C4-2B (cell line): ENCODE results near the gene THUMPD2.

Experiments used
- H3K27ac ChIP-seq: fragments of 450-650 bp; 2 replicates; pipeline ENCODE4 v1.5.1; 2017
- ZFX ChIP-seq: fragments of 450-650 bp; IDR thresholded peaks from 2 replicates; pipeline ENCODE4 v1.6.1; 2017
- TF ChIP-seq, protein P1 (sequence below): fragments of 450-650 bp; conservative IDR thresholded peaks from 2 replicates; pipeline ENCODE4 v1.5.1; 2017; ENCODE audit warnings: mild to moderate bottlenecking

The THUMPD2 gene

DNA sequence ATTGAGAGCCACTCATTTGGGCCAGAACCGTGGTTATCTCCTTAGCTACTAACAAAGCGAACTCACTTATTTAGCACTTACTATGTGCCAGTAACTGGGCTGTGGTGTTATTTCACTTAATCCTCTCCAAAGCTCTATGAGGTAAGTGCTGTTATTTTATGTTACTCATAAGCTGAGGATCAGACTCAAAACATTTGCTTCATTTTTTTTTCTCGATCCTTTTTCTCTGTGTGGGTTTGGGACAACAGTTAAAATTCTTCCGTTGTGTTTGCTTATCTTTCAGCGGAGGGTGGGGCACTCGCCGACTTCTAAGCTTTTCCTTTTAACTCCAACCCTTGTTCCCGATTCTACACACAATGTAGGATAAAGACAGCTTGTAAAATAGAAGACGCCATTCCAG lies 60.6 kb downstream of the THUMPD2 start:
- TF ChIP-seq, protein P1, sequence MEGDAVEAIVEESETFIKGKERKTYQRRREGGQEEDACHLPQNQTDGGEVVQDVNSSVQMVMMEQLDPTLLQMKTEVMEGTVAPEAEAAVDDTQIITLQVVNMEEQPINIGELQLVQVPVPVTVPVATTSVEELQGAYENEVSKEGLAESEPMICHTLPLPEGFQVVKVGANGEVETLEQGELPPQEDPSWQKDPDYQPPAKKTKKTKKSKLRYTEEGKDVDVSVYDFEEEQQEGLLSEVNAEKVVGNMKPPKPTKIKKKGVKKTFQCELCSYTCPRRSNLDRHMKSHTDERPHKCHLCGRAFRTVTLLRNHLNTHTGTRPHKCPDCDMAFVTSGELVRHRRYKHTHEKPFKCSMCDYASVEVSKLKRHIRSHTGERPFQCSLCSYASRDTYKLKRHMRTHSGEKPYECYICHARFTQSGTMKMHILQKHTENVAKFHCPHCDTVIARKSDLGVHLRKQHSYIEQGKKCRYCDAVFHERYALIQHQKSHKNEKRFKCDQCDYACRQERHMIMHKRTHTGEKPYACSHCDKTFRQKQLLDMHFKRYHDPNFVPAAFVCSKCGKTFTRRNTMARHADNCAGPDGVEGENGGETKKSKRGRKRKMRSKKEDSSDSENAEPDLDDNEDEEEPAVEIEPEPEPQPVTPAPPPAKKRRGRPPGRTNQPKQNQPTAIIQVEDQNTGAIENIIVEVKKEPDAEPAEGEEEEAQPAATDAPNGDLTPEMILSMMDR: no peak
- no peak for TF ChIP-seq ZFX

DNA sequence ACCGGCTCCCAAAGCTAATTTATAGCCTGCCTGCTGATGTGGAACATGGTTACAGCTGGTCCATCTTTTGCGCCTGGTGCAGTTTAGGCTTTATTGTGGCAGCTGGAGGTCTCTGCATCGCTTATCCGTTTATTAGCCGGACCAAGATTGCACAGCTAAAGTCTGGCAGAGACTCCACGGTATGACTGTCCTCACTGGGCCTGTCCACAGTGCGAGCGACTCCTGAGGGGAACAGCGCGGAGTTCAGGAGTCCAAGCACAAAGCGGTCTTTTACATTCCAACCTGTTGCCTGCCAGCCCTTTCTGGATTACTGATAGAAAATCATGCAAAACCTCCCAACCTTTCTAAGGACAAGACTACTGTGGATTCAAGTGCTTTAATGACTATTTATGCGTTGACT lies 62.0 kb downstream of the THUMPD2 start:
- H3K27ac ChIP-seq: no peak overlapping the region

More for the DNA sequence above, 60.6 kb downstream of the THUMPD2 start:
- H3K27ac ChIP-seq: no peak overlapping the region

DNA sequence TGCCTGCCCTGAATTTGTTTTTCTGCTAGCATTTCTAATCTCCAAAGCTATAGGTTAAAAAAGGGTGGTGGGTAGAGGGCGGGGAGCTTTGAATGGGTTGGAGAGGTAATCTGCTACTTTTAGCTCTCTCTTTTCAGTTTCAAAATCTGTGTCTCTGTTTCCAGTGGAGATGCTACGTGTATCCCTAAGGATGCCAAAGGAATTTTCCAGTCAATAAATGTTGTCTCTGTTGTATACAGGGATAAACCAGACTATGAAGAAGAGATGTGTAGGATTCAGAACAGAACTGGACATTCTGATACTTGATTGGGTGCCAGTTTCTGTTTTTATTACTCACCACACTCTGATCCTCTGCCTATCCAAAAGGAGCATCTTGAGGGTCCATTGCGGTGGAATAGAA lies 63.2 kb downstream of the THUMPD2 start:
- TF ChIP-seq, protein P1: no peak
- TF ChIP-seq ZFX: no peak
- H3K27ac ChIP-seq: no peak overlapping the region

More for the DNA sequence above, 62.0 kb downstream of the THUMPD2 start:
- no peak for TF ChIP-seq ZFX
- TF ChIP-seq, protein P1: no peak

DNA sequence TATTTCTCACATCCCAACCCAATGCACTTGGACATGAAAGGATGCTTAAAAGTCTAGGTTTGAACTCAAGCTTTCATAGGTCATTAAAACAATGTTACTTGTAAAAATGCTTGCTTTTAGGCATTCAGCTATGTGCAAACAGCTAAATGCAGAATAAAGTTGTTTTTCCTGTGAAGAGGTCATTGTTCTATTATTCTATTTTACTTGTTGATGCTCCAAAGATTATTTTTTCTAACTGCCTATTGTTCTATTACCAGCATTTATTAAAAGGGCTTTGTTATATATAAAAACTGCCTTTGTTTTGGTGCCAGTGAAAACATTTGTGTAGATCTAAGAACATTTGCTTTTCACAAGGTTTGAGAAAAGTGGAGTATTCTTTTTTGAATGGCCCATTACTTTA lies 64.0 kb downstream of the THUMPD2 start:
- no peak for TF ChIP-seq ZFX
- TF ChIP-seq, protein P1: no peak

DNA sequence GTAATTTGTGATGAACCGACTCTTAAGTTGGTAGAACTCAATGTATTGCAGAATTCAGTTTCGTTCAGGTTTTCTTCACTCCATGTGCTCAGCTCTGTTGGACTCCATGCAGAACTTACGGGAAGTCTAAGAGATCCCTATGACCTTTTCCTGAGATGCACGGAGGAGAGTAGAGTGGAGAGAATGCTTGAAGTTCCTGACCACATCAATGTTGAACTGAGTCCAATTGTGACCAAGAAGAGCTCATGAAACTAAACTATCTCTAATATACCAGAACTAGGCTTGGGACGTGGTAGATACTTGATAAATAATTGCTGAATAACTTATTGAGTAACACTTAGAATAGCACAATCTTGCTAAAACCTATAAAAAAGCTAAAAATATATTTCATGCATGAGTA lies 66.1 kb downstream of the THUMPD2 start:
- TF ChIP-seq ZFX: no peak
- TF ChIP-seq, protein P1: no peak
- no peak overlapping the region for H3K27ac ChIP-seq

More for the DNA sequence above, 64.0 kb downstream of the THUMPD2 start:
- no peak overlapping the region for H3K27ac ChIP-seq

DNA sequence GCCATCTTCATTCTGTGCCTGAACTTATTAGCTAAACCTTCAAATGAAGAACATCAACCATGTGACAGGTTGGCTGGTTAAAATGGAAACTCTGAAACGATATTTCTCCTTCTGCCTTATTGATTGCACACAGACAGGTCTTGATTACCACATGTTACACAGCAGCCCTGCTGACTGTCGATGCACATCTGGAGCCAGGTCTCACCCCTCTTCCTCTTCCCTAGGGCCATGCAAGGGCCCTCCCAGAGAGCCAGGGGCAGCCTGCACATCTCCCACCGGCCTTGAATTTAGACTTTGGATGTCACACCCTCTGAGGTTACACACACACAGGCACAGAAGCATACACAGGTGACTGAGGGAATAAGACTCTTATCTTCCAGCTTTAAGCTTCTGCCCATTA lies 68.3 kb downstream of the THUMPD2 start:
- H3K27ac ChIP-seq: no peak overlapping the region
- TF ChIP-seq, protein P1: no peak
- no peak for TF ChIP-seq ZFX

DNA sequence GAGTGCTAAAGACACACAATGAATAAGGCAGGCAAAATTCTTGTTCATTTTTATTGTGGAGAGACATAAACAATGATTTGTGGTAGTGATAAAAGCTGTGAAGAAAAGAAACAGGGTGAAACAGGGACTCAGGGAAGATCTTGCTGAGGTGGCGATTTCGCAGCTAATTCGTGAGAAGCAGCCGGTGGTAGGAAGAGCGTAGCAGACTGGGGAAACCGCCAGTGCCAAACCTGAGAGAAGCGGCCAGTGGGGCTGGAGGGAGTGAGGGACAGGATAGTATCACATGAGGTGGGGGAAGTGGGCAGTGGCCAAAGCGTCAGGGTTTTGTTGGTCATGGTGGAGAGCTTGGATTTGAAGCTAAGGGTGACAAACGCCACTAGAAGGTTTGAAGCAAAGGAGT lies 71.1 kb downstream of the THUMPD2 start:
- TF ChIP-seq, protein P1: no peak
- no peak for TF ChIP-seq ZFX
- H3K27ac ChIP-seq: no peak overlapping the region
